Measurements from ENCODE around the gene OR10H1. TPM values are rescaled to one million over a fixed set of nuclear protein-coding genes. Genes with fewer than 3 reads are reported as not detected.

Gene OR10H1
- not detected for total RNA-seq

DNA sequence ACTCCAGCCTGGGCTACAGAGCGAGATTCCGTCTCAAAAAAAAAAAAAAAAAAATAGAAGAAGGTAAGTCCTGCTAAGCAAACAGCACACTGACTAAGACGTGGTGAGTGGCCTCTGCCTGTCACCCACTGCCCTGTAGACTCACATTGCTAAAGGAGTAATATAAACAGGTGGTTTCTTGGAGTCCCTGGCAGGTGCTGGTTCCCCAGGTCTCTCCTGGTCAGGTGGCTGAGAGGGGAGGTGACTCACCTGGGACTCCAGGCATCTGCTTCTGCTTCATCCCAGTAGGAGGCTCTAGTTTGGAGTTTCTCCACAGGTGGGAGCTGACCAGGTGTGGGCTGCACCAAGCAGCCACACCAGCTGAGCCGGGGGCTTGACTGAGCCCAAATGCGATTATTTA, at the start of gene OR10H1:
Gene OR10H1, minus strand, starts transcription at position 359 of the 400 bp plus-strand sequence. CDS start 7,627 bp downstream, outside the sequence.
- Histone ChIP-seq H3K27me3 (no peaks in the 10 kb centered on the region), H3K9me3 (no peaks in the 10 kb centered on the region), H3K27ac (no peak within 1 kb of the TSS), H3K4me3 (no peak within 1 kb of the TSS), H3K36me3 (no peaks in the 10 kb centered on the region), H3K4me1 (no peaks in the 10 kb centered on the region)
- intact Hi-C loops (cut with DNase I; ENCODE audit: low total_unique reads) = no loop called here
- DNase-seq = no peak
- no peak for TF ChIP-seq POLR2A (IDR thresholded peaks at IDR 0.05)
- TF ChIP-seq, protein P1, sequence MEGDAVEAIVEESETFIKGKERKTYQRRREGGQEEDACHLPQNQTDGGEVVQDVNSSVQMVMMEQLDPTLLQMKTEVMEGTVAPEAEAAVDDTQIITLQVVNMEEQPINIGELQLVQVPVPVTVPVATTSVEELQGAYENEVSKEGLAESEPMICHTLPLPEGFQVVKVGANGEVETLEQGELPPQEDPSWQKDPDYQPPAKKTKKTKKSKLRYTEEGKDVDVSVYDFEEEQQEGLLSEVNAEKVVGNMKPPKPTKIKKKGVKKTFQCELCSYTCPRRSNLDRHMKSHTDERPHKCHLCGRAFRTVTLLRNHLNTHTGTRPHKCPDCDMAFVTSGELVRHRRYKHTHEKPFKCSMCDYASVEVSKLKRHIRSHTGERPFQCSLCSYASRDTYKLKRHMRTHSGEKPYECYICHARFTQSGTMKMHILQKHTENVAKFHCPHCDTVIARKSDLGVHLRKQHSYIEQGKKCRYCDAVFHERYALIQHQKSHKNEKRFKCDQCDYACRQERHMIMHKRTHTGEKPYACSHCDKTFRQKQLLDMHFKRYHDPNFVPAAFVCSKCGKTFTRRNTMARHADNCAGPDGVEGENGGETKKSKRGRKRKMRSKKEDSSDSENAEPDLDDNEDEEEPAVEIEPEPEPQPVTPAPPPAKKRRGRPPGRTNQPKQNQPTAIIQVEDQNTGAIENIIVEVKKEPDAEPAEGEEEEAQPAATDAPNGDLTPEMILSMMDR (IDR thresholded peaks at IDR 0.05) = no peak

- no peak for DNase-seq
- no peak overlapping the region for H3K27ac ChIP-seq
- H3K4me3 ChIP-seq = no peak overlapping the region
- H3K27me3 ChIP-seq = no peaks in the 10 kb centered on the region
- intact Hi-C loops (cut with DNase I; ENCODE audit: low total_unique reads) = no loop called here
- TF ChIP-seq, protein P1 (IDR thresholded peaks at IDR 0.05) = no peak
- TF ChIP-seq POLR2A (IDR thresholded peaks at IDR 0.05) = no peak
- H3K36me3 ChIP-seq = no peaks in the 10 kb centered on the region
- no peaks in the 10 kb centered on the region for H3K4me1 ChIP-seq
- H3K9me3 ChIP-seq = no peaks in the 10 kb centered on the region
Measured at GRCh38 chr19:15864824-15865223, 49.4 kb upstream of the OR10H1 start.

DNA sequence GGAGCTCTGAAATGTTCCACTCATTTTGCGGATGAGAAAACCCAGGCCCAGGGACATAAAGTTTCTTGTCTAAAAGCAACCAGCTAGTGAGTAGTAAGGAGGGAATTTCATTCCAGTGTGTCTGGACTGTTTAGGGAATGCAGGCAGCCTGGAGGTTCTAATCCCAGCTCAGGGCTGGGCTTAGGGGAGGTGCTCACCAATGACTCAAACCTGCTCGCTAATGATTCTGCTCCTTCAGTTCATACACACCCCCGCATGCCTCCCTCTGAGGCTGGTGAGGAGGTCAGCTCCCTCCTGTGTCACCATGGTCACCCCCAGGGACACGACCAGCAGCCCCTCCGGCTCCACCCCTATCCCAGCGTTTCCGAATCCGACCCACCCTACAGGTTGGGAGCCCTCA, 47.8 kb upstream of the OR10H1 start:
- Histone ChIP-seq H3K27me3 (no peaks in the 10 kb centered on the region), H3K4me1 (no peaks in the 10 kb centered on the region), H3K4me3 (no peak overlapping the region), H3K9me3 (no peaks in the 10 kb centered on the region), H3K27ac (no peak overlapping the region), H3K36me3 (no peaks in the 10 kb centered on the region)
- no peak for DNase-seq
- no peak for TF ChIP-seq POLR2A (IDR thresholded peaks at IDR 0.05)
- TF ChIP-seq, protein P1 (IDR thresholded peaks at IDR 0.05) = no peak
- intact Hi-C loops (cut with DNase I; ENCODE audit: low total_unique reads) = no loop called here

- Histone ChIP-seq H3K27me3 (no peaks in the 10 kb centered on the region), H3K4me3 (no peak overlapping the region), H3K36me3 (no peaks in the 10 kb centered on the region), H3K27ac (no peak overlapping the region), H3K4me1 (no peaks in the 10 kb centered on the region), H3K9me3 (no peaks in the 10 kb centered on the region)
- intact Hi-C loops (cut with DNase I; ENCODE audit: low total_unique reads) = no loop called here
- DNase-seq = no peak
- no peak for TF ChIP-seq POLR2A (IDR thresholded peaks at IDR 0.05)
- TF ChIP-seq, protein P1 (IDR thresholded peaks at IDR 0.05) = no peak
Measured at GRCh38 chr19:15862444-15862843, 47.0 kb upstream of the OR10H1 start.

DNA sequence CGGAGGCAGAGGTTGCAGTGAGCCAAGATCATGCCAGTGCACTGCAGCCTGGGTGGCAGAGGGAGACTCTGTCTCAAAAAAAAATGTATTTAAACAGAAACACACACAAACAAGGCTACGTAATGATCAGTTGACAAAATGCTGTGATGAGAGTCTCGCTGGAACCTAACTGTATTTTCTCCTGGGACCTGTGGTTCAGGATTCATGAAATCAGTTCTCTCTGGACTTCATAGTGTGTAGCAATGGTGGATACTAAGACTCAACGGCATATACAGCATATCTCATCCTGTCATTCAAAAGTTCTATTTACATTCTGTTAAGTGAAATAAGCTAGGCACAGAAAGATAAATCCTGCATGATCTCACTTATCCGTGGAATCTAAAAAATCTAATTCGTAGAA, 45.1 kb upstream of the OR10H1 start:
- H3K36me3 ChIP-seq = no peaks in the 10 kb centered on the region
- TF ChIP-seq, protein P1 (IDR thresholded peaks at IDR 0.05) = no peak
- no peak for TF ChIP-seq POLR2A (IDR thresholded peaks at IDR 0.05)
- intact Hi-C loops (cut with DNase I; ENCODE audit: low total_unique reads) = no loop called here

More for the DNA sequence above, 45.1 kb upstream of the OR10H1 start:
- DNase-seq = no peak
- H3K27ac ChIP-seq = no peak overlapping the region
- no peaks in the 10 kb centered on the region for H3K27me3 ChIP-seq
- no peaks in the 10 kb centered on the region for H3K9me3 ChIP-seq
- H3K4me1 ChIP-seq = no peaks in the 10 kb centered on the region
- no peak overlapping the region for H3K4me3 ChIP-seq

All from uterus (tissue), 4 donors.